ENCODE measurements around the gene GOLGA6L24. TPM values are rescaled to one million over a fixed set of nuclear protein-coding genes. Genes with fewer than 3 reads are reported as not detected.
"Not testable (repeated sequence)": the region's sequence is repeated elsewhere in the genome, so short reads cannot be mapped to it uniquely, and the experiment has no call there.

GOLGA6L24 gene, protein sequence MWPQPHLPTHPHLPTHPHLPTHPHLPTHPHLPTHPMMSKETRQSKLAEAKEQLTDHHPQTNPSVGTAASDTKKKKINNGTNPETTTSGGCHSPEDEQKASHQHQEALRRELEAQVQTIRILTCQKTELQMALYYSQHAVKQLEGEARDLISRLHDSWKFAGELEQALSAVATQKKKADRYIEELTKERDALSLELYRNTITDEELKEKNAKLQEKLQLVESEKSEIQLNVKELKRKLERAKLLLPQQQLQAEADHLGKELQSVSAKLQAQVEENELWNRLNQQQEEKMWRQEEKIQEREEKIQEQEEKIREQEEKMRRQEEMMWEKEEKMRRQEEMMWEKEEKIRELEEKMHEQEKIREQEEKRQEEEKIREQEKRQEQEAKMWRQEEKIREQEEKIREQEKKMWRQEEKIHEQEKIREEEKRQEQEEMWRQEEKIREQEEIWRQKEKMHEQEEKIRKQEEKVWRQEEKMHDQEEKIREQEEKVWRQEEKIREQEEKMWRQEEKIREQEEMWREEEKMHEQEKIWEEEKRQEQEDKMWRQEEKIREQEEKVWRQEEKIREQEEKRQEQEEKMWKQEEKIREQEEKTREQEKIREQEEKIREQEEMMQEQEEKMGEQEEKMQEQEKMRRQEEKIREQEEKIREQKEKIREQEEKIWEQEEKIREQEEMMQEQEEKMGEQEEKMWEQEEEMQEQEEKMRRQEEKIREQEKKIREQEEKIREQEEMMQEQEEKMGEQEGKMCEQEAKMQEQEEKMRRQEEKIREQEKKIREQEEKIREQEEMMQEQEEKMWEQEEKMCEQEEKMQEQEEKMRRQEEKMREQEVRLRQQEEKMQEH
- not detected in 2 replicates for total RNA-seq

GRCh38 chr15:28357984-28358383, at the start of gene GOLGA6L24:
Gene GOLGA6L24, minus strand, starts transcription at chr15:28358084. Its CDS starts 61 bp downstream, at chr15:28358023.
- intact Hi-C loops (cut with micrococcal nuclease), result not testable (repeated sequence)

- intact Hi-C loops (cut with micrococcal nuclease), result not testable (repeated sequence)
Measured at GRCh38 chr15:28402774-28403435, 45.0 kb upstream of the GOLGA6L24 start.

DNA sequence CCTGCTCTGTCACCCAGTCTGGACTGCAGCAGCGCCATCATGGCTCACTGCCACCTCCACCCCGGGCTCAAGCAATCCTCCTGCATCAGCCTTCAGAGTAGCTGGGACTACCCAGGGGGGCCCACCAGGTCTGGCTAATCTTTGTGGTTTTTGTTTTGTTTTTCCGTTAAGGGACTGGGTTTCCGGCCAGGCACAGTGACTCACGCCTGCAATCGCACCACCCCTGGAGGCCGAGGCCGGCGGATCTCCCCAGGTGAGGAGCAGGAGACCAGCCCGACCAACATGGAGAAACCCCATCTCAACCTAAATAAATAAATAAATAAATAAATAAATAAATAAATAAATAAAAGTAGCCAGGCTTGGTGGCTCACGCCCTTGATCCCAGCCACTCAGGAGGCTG, 38.1 kb upstream of the GOLGA6L24 start:
- intact Hi-C loops (cut with micrococcal nuclease), result not testable (repeated sequence)

DNA sequence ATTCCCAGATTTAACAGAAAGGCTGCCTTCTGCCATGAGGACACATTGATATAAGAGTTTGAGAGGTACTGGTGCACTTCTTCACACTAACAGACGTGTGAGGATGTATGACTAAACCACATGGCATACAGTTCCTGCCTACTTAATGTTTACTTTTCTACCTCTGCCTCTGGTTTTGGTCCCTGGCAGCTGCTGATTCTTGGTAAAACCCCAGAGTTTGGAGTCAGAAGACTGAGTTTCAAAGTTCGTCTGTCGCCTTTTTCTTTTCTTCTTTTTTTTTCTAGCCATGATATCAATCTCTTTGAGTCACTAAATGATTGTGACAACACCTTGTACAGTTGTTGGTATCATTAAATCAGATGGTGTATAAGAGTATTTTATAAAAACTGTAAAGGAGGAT, 22.2 kb upstream of the GOLGA6L24 start:
- intact Hi-C loops (cut with micrococcal nuclease), result not testable (repeated sequence)

- intact Hi-C loops (cut with micrococcal nuclease), result not testable (repeated sequence)
Measured at GRCh38 chr15:28378364-28378763, 20.5 kb upstream of the GOLGA6L24 start, which contains the start of gene GOLGA8F. Gene GOLGA8F, plus strand, starts transcription at chr15:28378664. Its CDS starts 98 bp downstream, at chr15:28378762.

- intact Hi-C loops (cut with micrococcal nuclease), result not testable (repeated sequence)
Measured at GRCh38 chr15:28365502-28365901, 7.6 kb upstream of the GOLGA6L24 start.

DNA sequence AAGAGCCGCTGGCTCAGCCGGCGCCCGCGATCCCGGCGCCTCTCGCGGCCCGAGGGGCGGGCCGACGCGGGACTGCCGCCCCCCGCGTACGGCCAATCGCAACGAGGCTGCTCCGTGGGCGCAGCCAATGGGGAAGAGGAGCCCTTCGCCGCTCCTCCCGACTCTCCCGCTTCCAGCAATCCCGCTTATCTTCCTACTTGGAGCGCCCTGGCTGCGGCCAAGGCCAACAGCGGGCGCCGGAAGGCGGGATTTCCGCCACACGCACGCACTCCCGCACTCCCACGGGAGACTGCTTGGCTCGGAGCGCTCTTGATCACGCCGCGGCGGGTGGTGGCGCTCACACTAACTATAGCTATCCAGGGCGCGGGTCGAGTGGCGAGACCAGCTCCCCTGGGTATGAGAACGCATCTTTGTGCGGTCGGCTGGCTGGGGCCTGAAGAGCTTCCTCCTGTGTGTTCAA, 35.7 kb downstream of the GOLGA6L24 start, which contains the start of gene HERC2:
HERC2 (minus strand) TSS at position 51 of the 460 bp plus-strand sequence. CDS start 746 bp downstream, outside the sequence.
- intact Hi-C loops (cut with micrococcal nuclease), result not testable (repeated sequence)

- intact Hi-C loops (cut with micrococcal nuclease), result not testable (repeated sequence)
Measured at GRCh38 chr15:28321358-28322078, 36.4 kb downstream of the GOLGA6L24 start.

GRCh38 chr15:28319725-28320124, 38.2 kb downstream of the GOLGA6L24 start:
- intact Hi-C loops (cut with micrococcal nuclease), result not testable (repeated sequence)

DNA sequence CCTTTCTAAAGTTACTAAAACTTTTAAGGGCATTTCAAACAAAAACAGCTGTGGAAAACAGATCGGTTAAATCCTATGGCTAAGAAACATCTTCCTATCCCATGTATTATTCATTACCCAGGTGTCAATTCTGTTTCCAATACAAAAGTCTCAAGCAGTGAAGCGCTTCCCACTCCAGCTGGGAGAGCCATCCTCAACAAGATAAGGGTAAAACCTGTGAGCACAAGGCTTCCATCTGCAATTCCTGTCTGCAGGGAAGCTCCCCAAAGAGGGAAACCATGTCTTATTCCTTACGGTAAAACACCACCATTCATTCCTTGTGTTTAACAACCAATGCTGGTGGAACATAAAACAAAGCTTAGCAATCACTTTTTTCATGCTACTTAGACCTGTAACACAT, 39.1 kb downstream of the GOLGA6L24 start:
- intact Hi-C loops (cut with micrococcal nuclease), result not testable (repeated sequence)

GRCh38 chr15:28318122-28318521, 39.8 kb downstream of the GOLGA6L24 start:
- intact Hi-C loops (cut with micrococcal nuclease), result not testable (repeated sequence)

- intact Hi-C loops (cut with micrococcal nuclease), result not testable (repeated sequence)
Measured at GRCh38 chr15:28316958-28317357, 40.9 kb downstream of the GOLGA6L24 start.

GRCh38 chr15:28310454-28310853, 47.4 kb downstream of the GOLGA6L24 start:
- intact Hi-C loops (cut with micrococcal nuclease), result not testable (repeated sequence)

DNA sequence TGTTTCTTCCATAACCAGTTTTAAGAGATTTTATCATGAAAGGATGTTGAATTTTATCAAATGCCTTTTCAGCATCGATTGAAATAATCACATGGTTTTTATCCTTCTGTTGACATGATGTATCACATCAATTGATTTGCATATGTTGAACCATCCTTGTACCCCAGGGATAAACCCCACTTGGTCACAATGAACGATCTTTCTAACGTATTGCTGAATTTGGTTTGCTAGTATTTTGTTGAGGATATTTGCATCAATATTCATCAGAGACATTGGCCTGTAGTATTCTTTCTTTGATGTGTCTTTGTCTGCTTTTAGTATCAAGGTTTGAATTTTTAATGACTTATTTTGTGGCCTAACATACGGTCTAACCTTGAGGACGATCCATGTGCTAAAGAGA, 49.2 kb downstream of the GOLGA6L24 start:
- intact Hi-C loops (cut with micrococcal nuclease), result not testable (repeated sequence)

Other genes starting within 250 kb of the GOLGA6L24 start
- gene HERC2, start 35.9 kb downstream of the GOLGA6L24 start, total RNA-seq, result 46.3 and 48.9 TPM in 2 replicates
- gene GOLGA8F, start 20.6 kb upstream of the GOLGA6L24 start, total RNA-seq, result not detected in 2 replicates
- not detected in 2 replicates for gene GOLGA8G, start 174.9 kb upstream of the GOLGA6L24 start, total RNA-seq
- not detected in 2 replicates for gene GOLGA6L25, start 195.5 kb upstream of the GOLGA6L24 start, total RNA-seq